HEK293T (cell line): ENCODE measurements around the gene DDT.

ENCODE experiments used
- FOXA1 ChIP-seq: fragments of 450-650 bp; IDR thresholded peaks from 2 replicates; pipeline ENCODE4 v1.6.1; 2016; ENCODE audit warnings: mild to moderate bottlenecking
- HDGF ChIP-seq: fragments of 450-650 bp; IDR thresholded peaks from 2 replicates; pipeline ENCODE4 v1.6.1; 2017; ENCODE audit warnings: antibody characterized with exemption, borderline replicate concordance
- SP1 ChIP-seq: fragments of 450-650 bp; IDR thresholded peaks from 2 replicates; pipeline ENCODE4 v1.6.1; 2017

DNA sequence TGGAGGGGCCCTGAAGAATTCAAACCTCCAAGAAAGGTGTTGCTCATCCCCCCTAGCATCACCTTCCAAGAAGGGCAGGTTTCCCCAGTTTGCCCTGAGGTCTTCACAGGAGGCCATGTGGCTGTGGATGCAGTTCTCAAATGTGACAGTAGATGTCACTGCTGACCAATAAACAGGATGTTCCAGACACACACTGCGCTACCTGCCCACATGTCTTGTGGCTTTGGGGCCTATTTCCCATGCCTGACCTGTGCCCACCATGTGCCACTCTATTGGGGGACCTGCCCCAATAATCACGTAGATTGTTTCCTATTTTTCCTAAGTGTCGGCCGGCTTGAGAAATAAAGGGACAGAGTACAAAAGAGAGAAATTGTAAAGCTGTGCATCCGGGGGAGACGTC is 10.2 kb upstream of the DDT start:
- no peak for TF ChIP-seq SP1
- no peak for TF ChIP-seq HDGF
- TF ChIP-seq FOXA1: no peak
